ENCODE results near the gene SPOUT1.
"Not testable (repeated sequence)": the region's sequence is repeated elsewhere in the genome, so short reads cannot be mapped to it uniquely, and the experiment has no call there.

SPOUT1 gene

GRCh38 chr9:128829477-128830251 is at the start of gene SPOUT1:
TSS of gene SPOUT1 (minus strand) at chr9:128829794. CDS start at chr9:128829780, 14 bp downstream.
- peak within 1 kb of the TSS; percentile 82 for H3K4me3 ChIP-seq (ENCODE audit: low read length)
- no peak for TF ChIP-seq ZNF274 (IDR thresholded peaks at IDR 0.05; ENCODE audit: low read depth, low read length)

- no peak overlapping the region for H3K4me3 ChIP-seq (ENCODE audit: low read length)
- TF ChIP-seq ZNF274 (IDR thresholded peaks at IDR 0.05; ENCODE audit: low read depth, low read length) = no peak
Measured at GRCh38 chr9:128877852-128878251, 48.3 kb upstream of the SPOUT1 start.

- not testable (repeated sequence) for H3K4me3 ChIP-seq (ENCODE audit: low read length)
Measured at GRCh38 chr9:128870941-128871265, 41.3 kb upstream of the SPOUT1 start.

GRCh38 chr9:128870128-128870940 is 40.7 kb upstream of the SPOUT1 start:
- H3K4me3 ChIP-seq (ENCODE audit: low read length) = no peak overlapping the region
- no peak for TF ChIP-seq ZNF274 (IDR thresholded peaks at IDR 0.05; ENCODE audit: low read depth, low read length)

GRCh38 chr9:128863647-128864046 is 34.1 kb upstream of the SPOUT1 start:
- H3K4me3 ChIP-seq (ENCODE audit: low read length) = no peak overlapping the region

GRCh38 chr9:128862401-128862851 is 32.8 kb upstream of the SPOUT1 start:
- TF ChIP-seq ZNF274 (IDR thresholded peaks at IDR 0.05; ENCODE audit: low read depth, low read length) = no peak
- H3K4me3 ChIP-seq (ENCODE audit: low read length) = no peak overlapping the region

More at GRCh38 chr9:128863647-128864046, 34.1 kb upstream of the SPOUT1 start:
- no peak for TF ChIP-seq ZNF274 (IDR thresholded peaks at IDR 0.05; ENCODE audit: low read depth, low read length)

- no peak overlapping the region for H3K4me3 ChIP-seq (ENCODE audit: low read length)
- no peak for TF ChIP-seq ZNF274 (IDR thresholded peaks at IDR 0.05; ENCODE audit: low read depth, low read length)
Measured at GRCh38 chr9:128861501-128861900, 31.9 kb upstream of the SPOUT1 start.

GRCh38 chr9:128860937-128861336 is 31.3 kb upstream of the SPOUT1 start:
- TF ChIP-seq ZNF274 (IDR thresholded peaks at IDR 0.05; ENCODE audit: low read depth, low read length) = no peak
- no peak overlapping the region for H3K4me3 ChIP-seq (ENCODE audit: low read length)

- not testable (repeated sequence) for H3K4me3 ChIP-seq (ENCODE audit: low read length)
Measured at GRCh38 chr9:128858476-128858875, 28.9 kb upstream of the SPOUT1 start.

- H3K4me3 ChIP-seq (ENCODE audit: low read length) = not testable (repeated sequence)
Measured at GRCh38 chr9:128854454-128854853, 24.9 kb upstream of the SPOUT1 start.

- not testable (repeated sequence) for H3K4me3 ChIP-seq (ENCODE audit: low read length)
Measured at GRCh38 chr9:128852646-128853045, 23.1 kb upstream of the SPOUT1 start.

GRCh38 chr9:128851779-128852600 is 22.4 kb upstream of the SPOUT1 start:
- H3K4me3 ChIP-seq (ENCODE audit: low read length) = not testable (repeated sequence)

- not testable (repeated sequence) for H3K4me3 ChIP-seq (ENCODE audit: low read length)
Measured at GRCh38 chr9:128851024-128851423, 21.4 kb upstream of the SPOUT1 start.

- no peak overlapping the region for H3K4me3 ChIP-seq (ENCODE audit: low read length)
- TF ChIP-seq ZNF274 (IDR thresholded peaks at IDR 0.05; ENCODE audit: low read depth, low read length) = no peak
Measured at GRCh38 chr9:128847803-128848202, 18.2 kb upstream of the SPOUT1 start.

GRCh38 chr9:128846680-128847030 is 17.1 kb upstream of the SPOUT1 start:
- H3K4me3 ChIP-seq (ENCODE audit: low read length) = no peak overlapping the region
- no peak for TF ChIP-seq ZNF274 (IDR thresholded peaks at IDR 0.05; ENCODE audit: low read depth, low read length)

All from GM08714 (cell line).